ENCODE results near the gene SLC18A2.

Gene SLC18A2

GRCh38 chr10:117237401-117237991 lies 3.4 kb upstream of the SLC18A2 start:
- DNase-seq (ENCODE audit: low read depth in 2 of 2): no peak

GRCh38 chr10:117239051-117239450 lies 1.9 kb upstream of the SLC18A2 start:
- no peak for DNase-seq (ENCODE audit: low read depth in 2 of 2)

GRCh38 chr10:117239721-117240620 lies 943 bp upstream of the SLC18A2 start:
- DNase-seq (ENCODE audit: low read depth in 2 of 2): no peak

GRCh38 chr10:117241541-117242462 lies 888 bp downstream of the SLC18A2 start:
- no peak for DNase-seq (ENCODE audit: low read depth in 2 of 2)

DNA sequence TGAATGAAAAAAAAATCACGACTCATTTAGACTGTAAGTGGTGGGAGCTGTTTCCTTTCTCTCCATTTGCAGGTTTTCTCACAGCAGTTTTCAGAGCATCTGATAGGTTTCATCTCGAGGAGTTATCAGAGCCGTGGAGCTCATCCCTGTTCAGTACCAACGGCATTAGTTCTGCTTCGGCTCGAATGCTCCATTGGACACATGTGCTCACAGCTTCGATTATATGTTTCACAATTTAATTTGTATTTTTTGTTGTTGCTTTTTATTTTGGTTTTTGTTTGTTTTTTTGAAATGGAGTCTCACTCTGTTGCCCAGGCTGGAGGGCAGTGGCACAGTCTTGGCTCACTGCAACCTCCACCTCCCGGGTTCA lies 1.5 kb downstream of the SLC18A2 start:
- DNase-seq (ENCODE audit: low read depth in 2 of 2): no peak

DNA sequence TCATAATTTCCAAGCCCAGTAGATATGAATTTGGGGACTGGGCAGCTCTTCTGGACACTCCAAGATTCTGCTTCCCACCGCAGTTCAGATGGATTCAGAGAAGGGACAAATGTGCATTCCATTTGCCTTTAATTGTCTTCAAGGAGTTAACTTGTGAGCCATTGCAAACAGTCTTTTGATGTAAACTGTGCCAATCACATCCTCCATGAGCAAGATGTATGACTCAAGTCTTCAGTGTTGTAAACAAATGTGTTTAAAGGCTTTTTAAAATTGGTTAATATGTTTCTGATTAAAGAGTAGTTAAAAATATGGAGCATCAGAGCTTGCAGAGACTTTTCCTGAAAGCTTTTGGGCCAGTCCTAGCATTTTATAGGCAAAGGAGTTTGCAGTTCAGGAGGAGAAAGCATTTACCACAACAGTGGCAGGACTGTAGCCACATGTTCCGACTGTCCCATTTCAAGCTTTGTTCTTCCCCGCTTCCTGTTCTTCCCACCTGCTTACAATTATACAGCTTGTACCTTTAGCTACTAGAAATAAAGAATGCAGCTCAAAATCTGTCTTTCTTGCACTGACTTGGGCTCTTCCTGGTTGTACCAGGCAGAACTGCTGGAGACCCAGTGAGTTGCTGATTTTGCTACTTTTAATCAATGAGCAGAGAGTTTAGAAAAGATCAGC lies 6.2 kb downstream of the SLC18A2 start:
- no peak for DNase-seq (ENCODE audit: low read depth in 2 of 2)

- no peak for DNase-seq (ENCODE audit: low read depth in 2 of 2)
These were observed 8.0 kb downstream of the SLC18A2 start for GRCh38 chr10:117248750-117249465.

DNA sequence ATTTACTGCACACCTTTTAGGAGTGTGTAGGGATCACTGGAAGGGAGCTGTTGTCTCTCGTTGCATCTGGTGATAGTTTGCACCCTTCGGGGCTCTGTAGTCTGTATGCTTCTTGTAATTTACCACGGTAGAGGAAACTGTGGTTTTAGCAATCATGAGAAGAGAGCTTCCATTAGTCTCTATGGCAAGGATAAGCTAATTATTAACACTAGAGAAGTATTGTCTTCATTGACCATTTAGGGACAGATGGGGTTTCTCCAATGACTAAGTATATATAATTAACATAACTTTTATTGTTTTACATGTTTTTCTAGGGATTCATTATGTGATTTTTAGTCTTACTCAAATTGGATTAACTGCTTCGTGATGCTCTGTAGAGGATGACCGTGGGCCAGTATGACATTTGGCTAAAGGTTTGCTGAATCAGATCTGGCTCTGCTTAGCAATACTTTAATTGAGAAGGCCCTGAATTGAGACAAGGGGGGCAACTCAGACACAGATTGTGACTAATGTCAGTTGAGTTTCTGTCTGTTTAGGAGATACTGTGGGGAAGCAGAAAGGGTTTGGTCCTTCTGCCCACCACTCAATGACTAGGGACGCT lies 8.7 kb downstream of the SLC18A2 start:
- DNase-seq (ENCODE audit: low read depth in 2 of 2): no peak

- DNase-seq (ENCODE audit: low read depth in 2 of 2): no peak
These were observed 9.5 kb downstream of the SLC18A2 start for GRCh38 chr10:117250411-117250810.

DNA sequence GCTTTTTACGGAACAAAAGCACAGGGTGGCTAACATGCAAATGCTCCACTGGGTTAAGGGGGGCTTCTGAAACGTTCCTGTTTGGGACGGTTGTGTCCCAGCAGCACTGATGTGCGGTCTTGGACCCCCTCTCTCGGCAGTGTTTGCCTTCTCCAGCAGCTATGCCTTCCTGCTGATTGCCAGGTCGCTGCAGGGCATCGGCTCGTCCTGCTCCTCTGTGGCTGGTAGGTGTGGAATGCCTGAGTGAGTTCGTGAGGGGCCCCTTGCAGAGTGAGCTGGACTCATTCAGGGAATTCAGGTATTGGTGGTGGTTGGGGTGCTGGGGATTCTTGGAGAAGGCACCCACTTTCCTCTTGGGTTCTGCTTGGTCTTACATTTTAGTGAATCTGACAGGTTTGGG lies 13.0 kb downstream of the SLC18A2 start:
- no peak for DNase-seq (ENCODE audit: low read depth in 2 of 2)

- no peak for DNase-seq (ENCODE audit: low read depth in 2 of 2)
These were observed 13.4 kb downstream of the SLC18A2 start for GRCh38 chr10:117254338-117254737.

DNA sequence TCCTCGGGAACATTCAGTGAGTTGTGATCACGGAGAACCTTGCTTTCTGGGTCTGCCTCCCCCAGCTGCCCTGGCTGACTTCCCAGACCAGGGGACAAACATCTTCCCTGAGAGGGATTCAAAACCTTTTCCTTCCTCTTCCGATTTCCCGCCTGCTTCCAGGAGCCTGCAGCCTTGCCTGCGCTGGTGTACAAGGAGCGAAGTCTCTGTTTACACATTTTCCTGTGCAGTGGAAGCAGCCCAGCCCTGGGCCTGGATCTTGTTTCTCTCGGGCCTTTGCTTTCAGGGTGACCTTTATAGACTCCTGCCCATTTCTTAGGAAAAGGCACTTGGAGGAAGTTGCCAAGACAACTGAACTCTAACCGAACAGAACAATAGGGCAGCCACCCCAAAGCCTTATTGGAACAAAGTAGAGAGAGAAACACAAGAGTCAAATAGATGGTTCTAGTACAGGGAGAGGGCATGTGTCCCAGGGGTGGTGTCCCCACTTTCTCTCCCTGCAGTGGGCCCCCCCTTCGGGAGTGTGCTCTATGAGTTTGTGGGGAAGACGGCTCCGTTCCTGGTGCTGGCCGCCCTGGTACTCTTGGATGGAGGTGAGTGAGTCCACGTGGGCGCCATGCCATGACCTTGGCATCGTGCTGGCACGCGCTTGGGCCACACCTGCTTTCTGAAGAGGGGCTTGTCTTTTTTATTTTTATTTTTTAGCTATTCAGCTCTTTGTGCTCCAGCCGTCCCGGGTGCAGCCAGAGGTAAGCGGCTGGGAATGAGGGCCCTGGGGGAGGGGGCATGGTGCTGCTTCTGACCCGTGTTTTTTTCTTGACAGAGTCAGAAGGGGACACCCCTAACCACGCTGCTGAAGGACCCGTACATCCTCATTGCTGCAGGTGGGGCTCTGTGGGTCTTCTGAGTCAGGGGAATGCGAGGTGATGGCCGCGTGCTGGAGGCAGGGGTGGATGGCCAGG lies 14.1 kb downstream of the SLC18A2 start:
- no peak for DNase-seq (ENCODE audit: low read depth in 2 of 2)

- no peak for DNase-seq (ENCODE audit: low read depth in 2 of 2)
These were observed 15.0 kb downstream of the SLC18A2 start for GRCh38 chr10:117255835-117256460.

DNA sequence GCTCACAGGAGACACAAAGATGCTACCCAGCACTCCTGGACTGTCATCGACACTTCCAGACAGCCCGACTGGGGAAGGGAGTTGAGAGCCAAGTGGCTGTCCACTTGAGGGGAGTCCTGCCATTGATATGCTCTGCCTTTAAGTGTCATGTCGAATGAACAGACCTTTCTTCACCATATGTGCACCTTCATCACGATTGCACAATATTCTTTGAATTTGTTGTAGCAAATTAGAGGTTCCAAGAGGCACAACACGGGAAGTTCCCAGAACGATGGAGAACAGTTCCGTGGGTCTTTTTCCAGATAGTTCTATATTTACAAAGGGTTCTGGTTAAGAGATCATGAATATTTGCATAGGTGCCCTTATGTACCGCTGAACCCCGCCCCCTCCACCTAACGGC lies 16.0 kb downstream of the SLC18A2 start:
- no peak for DNase-seq (ENCODE audit: low read depth in 2 of 2)

DNA sequence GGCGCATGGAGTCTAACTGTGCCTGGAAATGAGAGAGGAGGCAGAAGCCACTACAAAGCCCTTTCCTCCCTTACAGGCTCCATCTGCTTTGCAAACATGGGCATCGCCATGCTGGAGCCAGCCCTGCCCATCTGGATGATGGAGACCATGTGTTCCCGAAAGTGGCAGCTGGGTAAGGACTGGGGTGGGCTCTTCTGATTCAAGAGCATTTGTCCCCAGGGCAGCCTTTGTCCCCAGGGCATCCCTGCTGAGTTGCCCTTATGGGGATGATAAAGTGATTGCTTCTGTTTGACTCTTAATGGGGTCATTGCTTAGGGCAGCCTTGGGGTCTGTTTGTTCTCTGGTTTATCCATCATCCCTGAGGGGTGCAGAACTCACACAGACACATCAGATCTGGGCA lies 16.8 kb downstream of the SLC18A2 start:
- no peak for DNase-seq (ENCODE audit: low read depth in 2 of 2)

GRCh38 chr10:117259279-117259678 lies 18.4 kb downstream of the SLC18A2 start:
- no peak for DNase-seq (ENCODE audit: low read depth in 2 of 2)

- DNase-seq (ENCODE audit: low read depth in 2 of 2): no peak
These were observed 19.2 kb downstream of the SLC18A2 start for GRCh38 chr10:117260084-117260483.

DNA sequence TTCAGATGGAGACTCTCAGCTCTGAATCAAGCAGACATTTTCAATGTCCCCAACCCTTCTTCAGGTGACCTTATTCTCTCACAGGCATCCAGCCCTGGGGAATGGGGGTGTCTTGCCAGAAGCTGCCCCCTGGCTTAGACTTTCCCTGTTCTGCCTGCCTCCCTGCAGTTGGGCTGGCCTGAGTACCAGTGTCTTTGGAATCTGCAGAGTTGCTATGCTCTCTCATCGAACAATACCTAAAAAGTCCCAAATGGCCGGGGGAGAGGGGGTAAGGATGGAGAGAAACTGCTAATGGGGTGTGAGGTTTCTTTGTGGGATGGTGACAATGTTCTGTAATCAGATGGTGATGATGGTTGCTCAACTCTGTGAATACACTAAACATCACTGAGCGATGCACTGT lies 20.6 kb downstream of the SLC18A2 start:
- no peak for DNase-seq (ENCODE audit: low read depth in 2 of 2)

DNA sequence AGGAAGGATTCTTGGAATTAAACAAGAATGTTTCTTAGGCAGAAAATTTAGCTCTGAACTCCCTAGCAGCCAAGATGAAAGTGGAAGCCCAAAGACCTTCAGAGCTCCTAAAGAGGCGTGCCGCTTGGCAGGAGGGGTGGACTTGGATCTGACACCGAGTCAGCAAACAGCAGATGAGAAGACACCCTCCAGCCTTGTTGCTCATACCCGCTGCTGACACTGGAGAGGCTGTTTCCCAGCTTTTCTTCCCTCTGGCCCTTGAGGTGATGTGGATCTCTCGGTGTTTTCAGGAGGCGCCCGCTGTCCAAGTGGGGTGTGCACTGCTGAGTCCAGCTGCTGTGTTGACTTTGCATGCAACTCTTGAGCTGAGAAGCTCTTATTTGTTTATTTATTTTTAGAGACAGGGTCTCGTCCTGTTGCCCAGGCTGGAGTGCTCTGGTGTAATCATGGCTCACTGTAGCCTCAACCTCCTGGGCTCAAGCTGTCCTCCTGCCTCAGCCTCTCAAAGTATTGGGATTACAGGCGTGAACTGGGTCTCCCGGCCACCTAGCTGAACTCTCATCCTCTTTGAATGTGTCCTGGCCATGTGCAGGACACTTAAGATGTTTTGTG lies 21.5 kb downstream of the SLC18A2 start:
- no peak for DNase-seq (ENCODE audit: low read depth in 2 of 2)

Measured in stimulated activated CD8-positive, alpha-beta memory T cell treated with anti-CD3 and anti-CD28 coated beads, Interleukin-15, amount 100 ng/mL, for 4 hours (primary cell).